WTC11 (cell line): ENCODE data around the gene PEX11B.

Experiments used
- ESRRA ChIP-seq: sonication (generic); formaldehyde crosslinking; IDR thresholded peaks from 2 replicates; pipeline ENCODE4 v1.8.1; 2022; ENCODE audit warnings: mild to moderate bottlenecking, missing genetic modification reagents, borderline replicate concordance
- IRF2 ChIP-seq: sonication (generic); formaldehyde crosslinking; IDR thresholded peaks from 2 replicates; pipeline ENCODE4 v1.8.0; 2022; ENCODE audit warnings: low read depth, missing genetic modification reagents, borderline replicate concordance
- NR3C1 ChIP-seq: sonication (generic); formaldehyde crosslinking; conservative IDR thresholded peaks from 2 replicates; pipeline ENCODE4 v1.8.1; 2023; ENCODE audit warnings: low read depth, mild to moderate bottlenecking, missing genetic modification reagents
- TEAD1 ChIP-seq: sonication (generic); formaldehyde crosslinking; IDR thresholded peaks from 2 replicates; pipeline ENCODE4 v1.8.0; 2022; ENCODE audit warnings: mild to moderate bottlenecking, missing genetic modification reagents
- TF ChIP-seq, protein P1 (sequence below): fragments of 200-600 bp; IDR thresholded peaks from 2 replicates; pipeline ENCODE4 v1.8.0; 2022; ENCODE audit warnings: antibody characterized with exemption
- TF ChIP-seq, protein P2 (sequence below): fragments of 250-450 bp; sonication (Bioruptor Pico); IDR thresholded peaks from 2 replicates; pipeline ENCODE4 v2.1.2; 2022; ENCODE audit warnings: mild to moderate bottlenecking, moderate library complexity
- TF ChIP-seq, protein P3 (sequence below): sonication (generic); formaldehyde crosslinking; IDR thresholded peaks from 2 replicates; pipeline ENCODE4 v1.8.0; 2022; ENCODE audit warnings: mild to moderate bottlenecking, missing genetic modification reagents
- TF ChIP-seq, protein P4 (sequence below): sonication (generic); formaldehyde crosslinking; IDR thresholded peaks from 2 replicates; pipeline ENCODE4 v1.8.1; 2023; ENCODE audit warnings: mild to moderate bottlenecking, missing genetic modification reagents, moderate library complexity
- TF ChIP-seq, protein P5 (sequence below): sonication (generic); formaldehyde crosslinking; IDR thresholded peaks from 2 replicates; pipeline ENCODE4 v1.8.1; 2022; ENCODE audit warnings: low read depth, missing genetic modification reagents, borderline replicate concordance

DNA sequence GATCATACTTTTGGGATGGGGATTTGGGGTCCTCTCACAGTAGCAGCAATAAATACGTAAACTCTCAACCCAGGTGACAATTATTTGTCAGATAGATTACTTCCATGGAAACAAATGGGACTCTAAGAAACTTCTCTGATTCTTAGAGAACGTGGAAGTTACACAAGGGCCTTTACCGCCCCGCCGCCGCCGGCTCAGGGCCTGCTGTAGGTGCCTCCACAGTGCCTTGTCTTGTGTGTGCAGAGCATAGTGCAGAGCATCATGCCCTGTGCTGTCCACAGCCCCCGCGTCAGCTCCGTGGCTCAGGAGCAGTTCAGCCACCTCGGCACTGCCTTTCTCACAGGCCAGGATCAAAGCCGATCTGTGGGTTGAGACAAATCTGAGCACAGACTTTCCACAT, 43.9 kb downstream of the PEX11B start:
- TF ChIP-seq, protein P1, sequence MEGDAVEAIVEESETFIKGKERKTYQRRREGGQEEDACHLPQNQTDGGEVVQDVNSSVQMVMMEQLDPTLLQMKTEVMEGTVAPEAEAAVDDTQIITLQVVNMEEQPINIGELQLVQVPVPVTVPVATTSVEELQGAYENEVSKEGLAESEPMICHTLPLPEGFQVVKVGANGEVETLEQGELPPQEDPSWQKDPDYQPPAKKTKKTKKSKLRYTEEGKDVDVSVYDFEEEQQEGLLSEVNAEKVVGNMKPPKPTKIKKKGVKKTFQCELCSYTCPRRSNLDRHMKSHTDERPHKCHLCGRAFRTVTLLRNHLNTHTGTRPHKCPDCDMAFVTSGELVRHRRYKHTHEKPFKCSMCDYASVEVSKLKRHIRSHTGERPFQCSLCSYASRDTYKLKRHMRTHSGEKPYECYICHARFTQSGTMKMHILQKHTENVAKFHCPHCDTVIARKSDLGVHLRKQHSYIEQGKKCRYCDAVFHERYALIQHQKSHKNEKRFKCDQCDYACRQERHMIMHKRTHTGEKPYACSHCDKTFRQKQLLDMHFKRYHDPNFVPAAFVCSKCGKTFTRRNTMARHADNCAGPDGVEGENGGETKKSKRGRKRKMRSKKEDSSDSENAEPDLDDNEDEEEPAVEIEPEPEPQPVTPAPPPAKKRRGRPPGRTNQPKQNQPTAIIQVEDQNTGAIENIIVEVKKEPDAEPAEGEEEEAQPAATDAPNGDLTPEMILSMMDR = no peak
- TF ChIP-seq ESRRA (CRISPR knock-in tag) (no peak), TEAD1 (no peak), IRF2 (CRISPR knock-in tag) (no peak), NR3C1 (CRISPR knock-in tag) (no peak)
- TF ChIP-seq, protein P2, sequence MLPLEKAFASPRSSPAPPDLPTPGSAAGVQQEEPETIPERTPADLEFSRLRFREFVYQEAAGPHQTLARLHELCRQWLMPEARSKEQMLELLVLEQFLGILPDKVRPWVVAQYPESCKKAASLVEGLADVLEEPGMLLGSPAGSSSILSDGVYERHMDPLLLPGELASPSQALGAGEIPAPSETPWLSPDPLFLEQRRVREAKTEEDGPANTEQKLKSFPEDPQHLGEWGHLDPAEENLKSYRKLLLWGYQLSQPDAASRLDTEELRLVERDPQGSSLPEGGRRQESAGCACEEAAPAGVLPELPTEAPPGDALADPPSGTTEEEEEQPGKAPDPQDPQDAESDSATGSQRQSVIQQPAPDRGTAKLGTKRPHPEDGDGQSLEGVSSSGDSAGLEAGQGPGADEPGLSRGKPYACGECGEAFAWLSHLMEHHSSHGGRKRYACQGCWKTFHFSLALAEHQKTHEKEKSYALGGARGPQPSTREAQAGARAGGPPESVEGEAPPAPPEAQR (CRISPR knock-in tag) = no peak
- TF ChIP-seq, protein P3, sequence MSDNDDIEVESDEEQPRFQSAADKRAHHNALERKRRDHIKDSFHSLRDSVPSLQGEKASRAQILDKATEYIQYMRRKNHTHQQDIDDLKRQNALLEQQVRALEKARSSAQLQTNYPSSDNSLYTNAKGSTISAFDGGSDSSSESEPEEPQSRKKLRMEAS (CRISPR knock-in tag) = no peak
- TF ChIP-seq, protein P4, sequence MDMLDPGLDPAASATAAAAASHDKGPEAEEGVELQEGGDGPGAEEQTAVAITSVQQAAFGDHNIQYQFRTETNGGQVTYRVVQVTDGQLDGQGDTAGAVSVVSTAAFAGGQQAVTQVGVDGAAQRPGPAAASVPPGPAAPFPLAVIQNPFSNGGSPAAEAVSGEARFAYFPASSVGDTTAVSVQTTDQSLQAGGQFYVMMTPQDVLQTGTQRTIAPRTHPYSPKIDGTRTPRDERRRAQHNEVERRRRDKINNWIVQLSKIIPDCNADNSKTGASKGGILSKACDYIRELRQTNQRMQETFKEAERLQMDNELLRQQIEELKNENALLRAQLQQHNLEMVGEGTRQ (CRISPR knock-in tag) = no peak
- TF ChIP-seq, protein P5, sequence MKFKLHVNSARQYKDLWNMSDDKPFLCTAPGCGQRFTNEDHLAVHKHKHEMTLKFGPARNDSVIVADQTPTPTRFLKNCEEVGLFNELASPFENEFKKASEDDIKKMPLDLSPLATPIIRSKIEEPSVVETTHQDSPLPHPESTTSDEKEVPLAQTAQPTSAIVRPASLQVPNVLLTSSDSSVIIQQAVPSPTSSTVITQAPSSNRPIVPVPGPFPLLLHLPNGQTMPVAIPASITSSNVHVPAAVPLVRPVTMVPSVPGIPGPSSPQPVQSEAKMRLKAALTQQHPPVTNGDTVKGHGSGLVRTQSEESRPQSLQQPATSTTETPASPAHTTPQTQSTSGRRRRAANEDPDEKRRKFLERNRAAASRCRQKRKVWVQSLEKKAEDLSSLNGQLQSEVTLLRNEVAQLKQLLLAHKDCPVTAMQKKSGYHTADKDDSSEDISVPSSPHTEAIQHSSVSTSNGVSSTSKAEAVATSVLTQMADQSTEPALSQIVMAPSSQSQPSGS (CRISPR knock-in tag) = no peak
